Spleen (tissue), 11 donors: ENCODE measurements around the gene DYNLRB1. TPM values are rescaled to one million over a fixed set of nuclear protein-coding genes. Genes with fewer than 3 reads are reported as not detected.

ENCODE experiments used
- DNase-seq: peaks from one replicate; pipeline ENCODE4 v3.0.0-alpha.2; 2020
- H3K27ac ChIP-seq, 8 donors: fragments of 200-600 bp; sonication (generic) in 7 of 8; 1 replicate in 4 of 8; 2 replicates in 4 of 8; pipeline versions ENCODE4 v1.5.0 to v1.8.0; 2016 to 2021; ENCODE audit warnings: inconsistent platforms in 4 of 8, mild to moderate bottlenecking in 4 of 8, moderate library complexity in 1 of 8
- H3K27me3 ChIP-seq, 7 donors: fragments of 200-600 bp; sonication (generic) in 6 of 7; replicated peaks in 1 of 7; 1 replicate in 4 of 7; 2 replicates in 3 of 7; pipeline versions ENCODE4 v1.5.0 to v1.8.0; 2016 to 2021; ENCODE audit warnings: inconsistent platforms in 3 of 7, mild to moderate bottlenecking in 1 of 7
- H3K36me3 ChIP-seq, 6 donors: fragments of 200-600 bp; sonication (generic) in 5 of 6; 1 replicate in 4 of 6; 2 replicates in 2 of 6; pipeline versions ENCODE4 v1.5.0 to v1.8.0; 2016 to 2021; ENCODE audit warnings: inconsistent platforms in 2 of 6
- H3K4me1 ChIP-seq, 6 donors: fragments of 200-600 bp; sonication (generic) in 5 of 6; 1 replicate in 3 of 6; 2 replicates in 3 of 6; pipeline versions ENCODE4 v1.5.0 to v1.8.0; 2016 to 2021; ENCODE audit warnings: inconsistent platforms in 3 of 6
- H3K4me3 ChIP-seq, 8 donors: fragments of 200-600 bp; sonication (generic) in 7 of 8; 1 replicate in 4 of 8; 2 replicates in 4 of 8; pipeline versions ENCODE4 v1.5.0 to v1.8.0; 2016 to 2021; ENCODE audit warnings: inconsistent platforms in 4 of 8, mild to moderate bottlenecking in 4 of 8, moderate library complexity in 2 of 8
- H3K9me3 ChIP-seq, 8 donors: fragments of 200-600 bp; sonication (generic) in 7 of 8; 1 replicate in 4 of 8; 2 replicates in 4 of 8; pipeline versions ENCODE4 v1.5.0 to v1.8.0; 2016 to 2021; ENCODE audit warnings: inconsistent platforms in 4 of 8
- CTCF ChIP-seq, 11 experiments: fragments of 200-600 bp in 7 of 11; fragments of 450-650 bp in 4 of 11; sonication (generic) in 4 of 11; IDR thresholded peaks in 8 of 11; conservative IDR thresholded peaks in 3 of 11; 1 replicate in 7 of 11; 2 replicates in 4 of 11; pipeline versions ENCODE4 v1.4.0 to v1.8.0; 2016 to 2021; ENCODE audit warnings: antibody characterized with exemption in 11 of 11, inconsistent platforms in 4 of 11, mild to moderate bottlenecking in 1 of 11
- POLR2A ChIP-seq, 3 donors: fragments of 450-650 bp; IDR thresholded peaks; one replicate each; pipeline ENCODE4 v1.5.1; 2017; ENCODE audit warnings: antibody characterized with exemption in 3 of 3, mild to moderate bottlenecking in 1 of 3
- POLR2AphosphoS5 ChIP-seq, 3 donors: sonication (generic); formaldehyde crosslinking; IDR thresholded peaks; one replicate each; pipeline ENCODE4 v1.5.1; 2017; ENCODE audit warnings: antibody characterized with exemption in 3 of 3
- WGBS, 5 donors: extraction: QIAGEN DNeasy Blood & Tissue Kit in 3 of 5; methylation state at CpG; one replicate each; pipeline versions ENCODE4 v1.1.5 to v1.1.7; 2013 to 2018; 5-methylcytosine and 5-hydroxymethylcytosine counted together
- intact Hi-C: fragments of 100-400 bp; cut with DNase I; formaldehyde crosslinking; loops from one replicate; pipeline ENCODE4 v1.15.0; 2023; ENCODE audit warnings: low total_unique reads
- polyA plus RNA-seq, 3 donors: library from polyadenylated mRNA; stranded (reverse); fragments of 200-250 nt; gene quantifications; one replicate each; pipeline ENCODE4 v1.2.1, GENCODE V29; 2013
- total RNA-seq, 7 donors: library from RNA; depleted of rRNA in 3 of 7; stranded (reverse); fragments of >200 nt in 3 of 7; fragmentation: NEBNext Ultra II Directional in 4 of 7; extraction: Animal tissue kit (Norgen Biotek cat#: 25700) in 4 of 7; gene quantifications; one replicate each; pipeline versions ENCODE4 v1.1.0 to v1.2.1, GENCODE V29; 2016 to 2021
- donor health status: healthy with polysubstance abuse.
- donor health status: DM: no; HTN: no; CAD: no; lungs with moderate emphysema.
- donor health status: DM: no; HTN: no; CAD: no.
- donor health status: Bipolar disorder and iron deficiency.
- donor health status: healthy.
- donor health status: DM: no; HTN: no; CAD: no.
- donor health status: DM: yes; HTN: yes; CAD: no.

Gene DYNLRB1
- total and polyA plus RNA-seq, 10 donors, result 72.0 to 209 (median 152) TPM

GRCh38 chr20:34543463-34544056 lies 27.3 kb downstream of the DYNLRB1 start:
- H3K9me3 ChIP-seq, result no peaks in the 10 kb centered on the region
- intact Hi-C loops, result loop anchor here (5.0 kb wide), 1 partner anchor 164 kb away; no protein-coding TSS in a partner anchor
- no peak for DNase-seq
- H3K27ac ChIP-seq, result no peak overlapping the region
- peak in 1 of 3 donors; percentile 29 for TF ChIP-seq POLR2AphosphoS5 (IDR thresholded peaks at IDR 0.05)
- TF ChIP-seq POLR2A (IDR thresholded peaks at IDR 0.05), result no peak
- H3K4me3 ChIP-seq, result no peak overlapping the region
- 82 to 95% (median 83%) methylated on average over 12 of the region's 12 CpGs for WGBS, 5 donors
- no peaks in the 10 kb centered on the region for H3K27me3 ChIP-seq
- H3K36me3 ChIP-seq, result peaks cover 0 to 41% (median 22%) of the 10 kb centered on the region in 6 donors
- H3K4me1 ChIP-seq, result peaks cover 6 to 45% (median 30%) of the 10 kb centered on the region in 6 donors

- H3K4me1 ChIP-seq, result peaks cover 6 to 43% (median 30%) of the 10 kb centered on the region in 6 donors
- H3K9me3 ChIP-seq, result no peaks in the 10 kb centered on the region
- H3K36me3 ChIP-seq, result peaks cover 0 to 34% (median 20%) of the 10 kb centered on the region in 6 donors
- TF ChIP-seq CTCF (IDR thresholded peaks at IDR 0.05 in 8 of 11, conservative IDR thresholded peaks at IDR 0.05 in 3 of 11) (no peak), POLR2A (IDR thresholded peaks at IDR 0.05) (no peak), POLR2AphosphoS5 (IDR thresholded peaks at IDR 0.05) (peak in 1 of 3 donors; percentile 17)
- no peak overlapping the region for H3K27ac ChIP-seq
- intact Hi-C loops, result loop anchor here (5.0 kb wide), 1 partner anchor 163 kb away; no protein-coding TSS in a partner anchor
- H3K27me3 ChIP-seq, result no peaks in the 10 kb centered on the region
- WGBS, 5 donors, result 15 to 33% (median 20%) methylated on average over 19 of the region's 19 CpGs
- peak overlapping the region in 3 of 8 donors; percentile 15 to 44 (median 15) for H3K4me3 ChIP-seq
- no peak for DNase-seq
Observed at GRCh38 chr20:34544109-34544796, 28.0 kb downstream of the DYNLRB1 start.

GRCh38 chr20:34546751-34547181 lies 30.5 kb downstream of the DYNLRB1 start:
- H3K9me3 ChIP-seq, result no peaks in the 10 kb centered on the region
- no peak overlapping the region for H3K27ac ChIP-seq
- no peak for DNase-seq
- TF ChIP-seq POLR2AphosphoS5 (IDR thresholded peaks at IDR 0.05) (no peak), CTCF (IDR thresholded peaks at IDR 0.05 in 8 of 11, conservative IDR thresholded peaks at IDR 0.05 in 3 of 11) (no peak), POLR2A (IDR thresholded peaks at IDR 0.05) (no peak)
- no peaks in the 10 kb centered on the region for H3K27me3 ChIP-seq
- peaks cover 0 to 23% (median 14%) of the 10 kb centered on the region in 6 donors for H3K4me1 ChIP-seq
- 92 to 97% (median 94%) methylated on average over 11 of the region's 11 CpGs for WGBS, 5 donors
- intact Hi-C loops, result no loop called here
- H3K36me3 ChIP-seq, result peaks cover 0 to 9% (median 2%) of the 10 kb centered on the region in 6 donors
- no peak overlapping the region for H3K4me3 ChIP-seq

GRCh38 chr20:34547844-34548613 lies 31.8 kb downstream of the DYNLRB1 start:
- Histone ChIP-seq H3K4me3 (no peak overlapping the region), H3K4me1 (peaks cover 0 to 12% (median 5%) of the 10 kb centered on the region in 6 donors), H3K27ac (no peak overlapping the region), H3K36me3 (no peaks in the 10 kb centered on the region), H3K9me3 (no peaks in the 10 kb centered on the region), H3K27me3 (no peaks in the 10 kb centered on the region)
- no peak for DNase-seq
- WGBS, 5 donors, result 92 to 93% (median 93%) methylated on average over 22 of the region's 22 CpGs
- no peak for TF ChIP-seq POLR2A (IDR thresholded peaks at IDR 0.05)
- TF ChIP-seq CTCF (IDR thresholded peaks at IDR 0.05 in 8 of 11, conservative IDR thresholded peaks at IDR 0.05 in 3 of 11), result no peak
- TF ChIP-seq POLR2AphosphoS5 (IDR thresholded peaks at IDR 0.05), result no peak
- intact Hi-C loops, result no loop called here
